Measurements from ENCODE around the gene GNAQ.

Gene GNAQ

DNA sequence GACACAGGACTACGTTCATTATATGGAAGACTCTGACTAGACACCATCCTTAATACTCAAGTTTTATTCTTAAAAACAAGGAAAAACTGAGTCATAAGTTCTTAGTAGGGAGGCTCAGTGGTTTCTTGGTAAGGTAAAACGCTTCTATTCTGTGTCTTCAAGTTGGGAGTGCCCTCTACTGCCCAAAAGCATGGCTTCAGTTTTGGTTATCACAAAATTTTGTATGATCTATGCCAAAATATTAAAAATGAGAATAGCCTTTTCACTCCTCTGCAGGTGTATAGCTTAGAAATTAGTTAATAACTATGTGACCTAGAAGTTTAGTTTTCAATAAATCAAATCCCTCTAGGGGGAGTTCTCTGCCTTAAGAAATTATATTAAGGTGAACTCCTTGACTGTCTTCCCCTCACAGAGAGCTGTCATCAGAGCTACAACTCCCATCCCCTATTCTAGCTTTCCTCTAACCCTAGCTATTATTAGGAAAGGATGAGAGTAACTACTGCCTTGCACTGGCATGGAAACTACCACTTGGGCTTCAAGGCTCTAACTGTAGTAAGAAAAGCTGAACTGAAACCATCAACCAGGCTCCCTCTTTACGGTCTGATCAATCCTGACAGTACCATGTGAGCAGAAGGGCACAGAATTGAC lies 189.7 kb downstream of the GNAQ start:
- DNase-seq, result no peak

DNA sequence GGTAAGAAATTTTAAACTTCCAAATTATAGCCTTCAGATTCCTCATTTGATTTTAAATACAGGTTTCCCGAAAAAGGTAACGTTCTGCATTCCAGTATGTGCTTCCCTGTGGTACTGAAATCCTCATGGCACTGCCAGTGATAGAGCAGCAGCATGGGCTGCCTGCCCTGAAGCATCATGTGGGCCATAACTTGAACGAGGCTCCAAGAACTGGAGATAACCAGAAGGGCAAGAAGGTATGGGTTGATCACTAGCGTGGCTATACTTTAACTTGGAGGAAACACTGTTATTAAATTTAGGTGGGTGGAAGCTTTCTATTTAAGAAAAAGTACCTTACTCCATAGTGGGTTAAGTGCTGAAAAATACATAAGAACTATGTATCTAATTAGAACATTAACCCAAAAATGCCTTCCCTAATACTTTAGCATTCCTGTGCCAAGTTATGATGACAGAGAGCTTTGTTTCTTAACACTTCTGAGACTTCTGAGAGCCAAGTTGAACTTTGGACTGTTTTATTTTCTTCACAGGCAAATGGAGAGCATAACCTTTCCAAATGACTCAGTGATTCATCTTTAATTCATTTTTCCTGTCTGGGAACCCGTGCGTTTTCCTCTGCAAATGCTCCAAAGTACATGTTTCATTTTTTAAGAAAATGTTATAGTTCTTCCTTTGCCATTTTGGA lies 192.0 kb downstream of the GNAQ start:
- peak; percentile 66 for DNase-seq

DNA sequence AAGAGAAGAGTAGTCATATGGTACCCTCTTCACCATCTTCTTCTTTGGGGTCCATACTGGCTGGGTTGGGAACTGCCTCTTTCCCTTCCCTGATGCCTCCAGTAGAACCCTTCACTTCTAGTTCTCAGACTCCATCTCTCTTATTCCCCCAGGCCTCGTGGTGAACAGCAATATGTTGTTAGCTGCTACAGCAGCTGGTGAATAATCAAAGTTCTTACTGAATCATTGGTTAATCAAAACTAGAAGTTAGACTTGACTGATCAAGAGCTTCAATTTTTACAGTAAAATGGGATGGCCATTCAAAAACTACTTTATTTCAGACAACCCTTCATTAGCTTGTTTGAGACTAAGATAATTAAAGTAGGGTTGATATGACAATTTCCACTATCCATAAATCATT lies 192.6 kb downstream of the GNAQ start:
- DNase-seq, result no peak

DNA sequence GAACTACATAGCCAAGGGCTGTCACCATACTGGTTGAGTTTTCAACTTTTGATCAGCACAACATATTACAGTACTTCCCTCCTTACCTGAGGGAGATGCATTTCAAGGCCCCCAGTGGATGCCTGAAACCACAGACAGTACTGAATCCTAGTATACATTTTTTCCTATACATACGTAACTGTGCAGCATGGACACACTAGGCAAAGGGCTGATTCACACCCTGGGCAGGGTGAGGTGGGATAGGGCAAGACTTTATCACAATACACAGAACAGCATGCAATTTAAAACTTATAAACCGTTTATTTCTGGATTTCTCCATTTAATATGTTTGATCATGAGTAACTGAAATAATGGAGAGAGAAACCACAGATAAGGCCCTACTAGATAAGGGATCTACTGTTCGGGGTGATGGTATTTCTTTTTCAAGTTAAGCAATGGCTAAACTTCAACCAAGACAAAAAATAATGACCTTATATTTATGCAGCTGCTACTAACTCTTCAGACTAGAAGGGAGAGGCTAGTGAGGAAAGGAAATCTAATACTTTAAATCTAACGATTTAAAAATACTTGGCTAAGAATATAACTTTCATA lies 196.6 kb downstream of the GNAQ start:
- DNase-seq, result no peak

DNA sequence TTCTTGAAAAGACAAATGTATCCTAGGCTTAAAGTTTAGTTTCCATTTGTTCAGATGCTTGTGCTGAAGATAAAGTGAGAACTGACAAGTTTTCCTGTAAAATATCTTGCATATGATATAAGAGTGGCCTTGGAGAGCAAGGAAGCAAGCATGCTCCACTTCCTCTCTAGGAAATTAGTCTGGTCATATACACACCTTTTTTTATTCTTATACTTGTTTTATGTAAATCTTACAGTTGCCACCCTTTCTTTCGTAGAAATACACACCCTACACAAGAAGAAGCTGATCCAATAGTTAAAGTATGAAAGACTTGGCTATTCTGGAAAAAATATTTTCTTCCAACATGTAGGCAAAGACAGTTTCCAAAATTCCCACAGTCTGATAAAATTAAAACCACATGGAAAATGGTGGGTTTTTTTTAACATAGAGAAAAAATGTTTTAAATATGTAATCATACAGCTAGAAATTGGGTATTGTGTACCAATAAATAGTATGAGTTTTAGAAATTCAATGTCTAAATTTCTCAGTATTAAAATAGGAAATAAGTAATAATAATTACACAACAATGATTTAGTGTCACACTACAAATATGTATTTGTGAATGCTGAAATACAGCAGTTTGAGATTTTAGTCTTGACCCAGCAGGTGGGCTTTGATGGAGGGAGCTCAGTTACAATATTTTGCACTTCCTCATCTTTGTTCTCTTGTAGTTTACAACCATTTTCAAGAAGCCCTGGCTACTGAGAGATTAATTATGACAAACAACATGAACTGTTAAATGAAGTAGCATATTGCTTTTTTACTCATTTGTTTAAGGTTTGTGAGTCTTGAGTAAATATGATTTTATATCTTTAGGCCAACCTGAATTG lies 197.8 kb downstream of the GNAQ start:
- DNase-seq, result peak; percentile 59

DNA sequence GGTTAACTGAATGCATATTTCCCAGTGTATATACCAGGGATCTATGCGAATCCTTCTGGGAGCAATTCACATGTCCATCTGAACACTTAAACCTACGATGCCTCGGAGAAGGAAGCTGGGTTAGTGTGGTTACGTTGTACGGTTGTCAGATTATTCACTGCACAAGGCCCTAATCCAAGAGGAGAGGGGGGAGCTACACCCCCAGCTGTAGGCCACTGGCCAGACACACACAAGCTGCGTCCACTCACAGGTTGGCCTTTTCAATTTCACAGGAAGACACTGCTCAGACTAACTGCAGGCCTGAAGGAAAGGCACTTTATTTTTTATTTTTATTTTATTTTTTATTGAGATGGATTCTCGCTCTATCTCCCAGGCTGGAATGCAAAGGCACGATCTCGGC lies 199.0 kb downstream of the GNAQ start:
- no peak for DNase-seq

DNA sequence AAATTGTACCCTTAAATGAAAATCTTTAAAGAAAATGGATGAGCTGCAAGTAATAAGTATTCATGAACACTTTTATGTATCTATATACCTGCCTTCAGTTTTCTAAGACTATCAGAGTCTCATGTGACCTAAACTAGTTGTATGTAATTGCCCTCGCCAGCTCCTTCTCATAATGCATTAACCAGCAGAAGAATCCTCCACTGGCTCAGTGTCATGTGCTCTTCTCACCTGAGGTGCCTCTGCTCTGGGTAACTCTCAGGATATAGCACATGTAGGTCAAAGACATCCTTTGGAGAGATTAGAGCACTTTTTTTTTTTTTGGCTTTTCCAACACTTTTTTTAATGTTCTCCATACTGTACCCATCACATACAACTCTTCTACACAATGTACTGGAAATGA lies 199.8 kb downstream of the GNAQ start:
- no peak for DNase-seq

DNA sequence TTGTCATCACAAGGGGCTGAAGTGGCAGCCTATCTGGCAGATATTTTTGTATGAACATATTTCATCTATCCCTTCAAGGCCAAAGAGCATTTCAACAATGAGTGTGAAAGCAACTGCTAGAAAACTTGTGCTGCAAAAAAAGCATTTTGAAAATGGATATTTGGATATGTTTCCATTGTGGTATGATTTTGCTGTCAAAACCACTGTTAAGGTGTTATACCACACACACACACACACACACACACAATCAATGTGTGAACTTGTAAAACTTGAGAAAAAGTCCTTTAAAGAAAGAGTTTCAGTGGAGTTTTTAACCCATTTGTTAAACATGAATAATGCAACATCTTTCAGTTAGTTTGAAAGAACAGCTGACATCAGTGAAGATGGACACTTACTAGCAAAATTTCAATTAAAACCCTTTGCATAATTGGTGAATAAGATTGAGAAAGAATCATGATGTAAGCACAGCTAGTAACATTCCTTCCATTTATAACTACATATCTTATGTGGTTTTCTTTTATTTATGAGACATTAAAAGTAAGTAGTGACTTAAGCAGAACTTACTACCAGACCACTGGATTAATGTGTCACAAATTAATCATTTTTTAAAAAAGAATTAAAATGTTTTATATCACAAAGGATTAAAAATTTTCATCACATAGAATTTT lies 200.9 kb downstream of the GNAQ start:
- DNase-seq, result no peak

DNA sequence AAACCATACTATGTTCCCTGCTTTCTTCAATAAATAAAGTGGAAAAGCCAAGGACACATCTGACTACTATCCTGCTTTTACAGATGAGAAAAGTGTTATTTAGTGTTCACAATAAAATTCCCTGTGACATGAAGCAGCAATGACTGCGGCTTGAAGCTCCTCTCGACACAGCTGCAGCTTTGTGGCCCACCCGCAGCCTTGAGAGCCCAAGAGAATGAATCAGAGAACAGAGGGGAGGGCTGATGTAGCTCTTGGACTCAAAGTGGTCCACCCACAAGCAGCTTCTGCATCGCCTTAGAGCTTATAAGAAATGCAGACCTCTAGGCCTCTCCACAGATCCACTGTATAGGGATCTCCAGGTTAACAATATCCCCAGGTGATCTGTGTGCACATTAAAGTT lies 202.2 kb downstream of the GNAQ start:
- peak; percentile 28 for DNase-seq

DNA sequence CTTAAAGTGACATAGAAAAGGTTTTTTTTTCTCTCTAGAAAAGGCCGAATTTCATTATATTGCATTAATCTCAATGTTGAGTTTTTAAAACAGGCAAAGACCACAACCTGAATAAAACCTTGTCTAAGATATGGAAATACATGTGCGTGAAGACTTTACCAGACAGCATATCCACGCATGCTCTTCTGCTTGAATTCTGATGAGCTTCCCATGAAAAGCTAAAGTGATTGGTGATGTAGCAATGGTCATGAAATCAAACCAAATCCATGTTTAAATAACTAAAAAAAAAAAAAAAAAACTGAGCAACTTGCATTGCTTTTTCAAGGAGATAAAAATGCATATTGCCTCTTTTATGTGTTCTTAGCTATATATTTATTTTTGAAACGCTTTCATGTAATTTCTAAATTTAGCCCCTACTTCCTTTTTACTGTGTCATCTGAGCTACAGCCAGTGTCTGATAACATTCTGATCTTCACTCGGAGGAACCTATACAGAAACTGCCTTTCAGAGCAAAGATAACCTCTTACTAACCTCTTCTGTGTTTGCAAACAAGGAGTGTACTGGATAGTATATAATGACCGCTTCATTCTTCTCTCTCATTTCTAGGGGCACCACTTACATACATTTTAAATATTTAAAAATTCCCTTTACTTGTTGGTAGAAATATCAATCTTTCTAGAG lies 204.4 kb downstream of the GNAQ start:
- peak; percentile 33 for DNase-seq

DNA sequence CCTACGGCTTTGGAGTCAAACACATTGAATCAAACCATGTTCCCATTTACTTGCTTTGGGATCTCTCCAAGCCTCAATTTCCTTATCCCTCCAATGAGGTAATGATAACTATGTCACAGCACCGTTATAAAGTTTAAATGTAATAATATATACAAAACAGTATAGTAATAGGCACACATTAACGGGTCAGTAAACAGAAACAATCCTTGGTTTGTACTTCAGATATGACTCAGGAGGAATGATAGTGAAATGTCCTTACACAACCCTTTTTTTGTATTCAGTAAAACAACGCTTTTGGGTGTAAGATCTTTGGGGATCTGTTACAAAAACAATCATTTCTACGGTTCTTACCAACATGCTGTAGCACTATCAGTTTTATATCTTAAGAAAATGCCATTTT lies 205.0 kb downstream of the GNAQ start:
- no peak for DNase-seq

DNA sequence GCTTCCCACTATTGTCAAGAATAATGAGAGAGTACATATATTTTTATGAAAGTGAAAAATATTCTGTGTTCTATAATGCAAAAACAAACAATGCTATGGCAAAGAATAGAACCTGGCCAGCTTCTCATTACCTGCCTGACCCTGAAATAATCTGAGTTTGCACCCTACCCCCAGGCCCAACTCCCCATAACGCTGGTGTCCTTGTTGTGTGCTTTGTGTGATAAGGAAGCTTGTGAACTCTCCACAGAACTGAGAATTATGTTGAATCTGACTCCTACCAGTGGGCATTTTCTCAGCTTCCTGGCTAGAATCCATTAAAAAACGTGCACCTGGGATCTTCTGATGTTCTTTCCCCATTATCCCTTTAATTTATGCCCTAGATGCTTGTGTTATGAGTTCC lies 205.5 kb downstream of the GNAQ start:
- no peak for DNase-seq

DNA sequence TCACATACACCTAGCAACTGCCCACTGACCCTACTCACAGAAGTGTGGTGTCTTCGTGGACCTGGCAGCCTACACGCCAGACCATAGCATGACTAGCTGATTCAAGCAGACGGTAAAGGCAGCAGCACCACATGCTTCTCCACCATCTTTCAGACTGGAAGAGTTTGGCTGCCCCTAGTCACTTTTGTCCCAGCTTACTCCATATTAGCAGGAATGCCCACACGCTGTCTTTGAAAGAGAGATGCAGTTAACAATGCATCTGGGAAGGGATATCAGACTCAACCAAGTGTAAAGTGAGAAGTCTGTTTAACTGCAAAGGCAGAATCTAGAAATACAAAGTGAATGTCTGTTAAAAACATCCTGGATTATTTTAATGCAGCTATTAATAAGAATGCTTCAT lies 206.2 kb downstream of the GNAQ start:
- no peak for DNase-seq

DNA sequence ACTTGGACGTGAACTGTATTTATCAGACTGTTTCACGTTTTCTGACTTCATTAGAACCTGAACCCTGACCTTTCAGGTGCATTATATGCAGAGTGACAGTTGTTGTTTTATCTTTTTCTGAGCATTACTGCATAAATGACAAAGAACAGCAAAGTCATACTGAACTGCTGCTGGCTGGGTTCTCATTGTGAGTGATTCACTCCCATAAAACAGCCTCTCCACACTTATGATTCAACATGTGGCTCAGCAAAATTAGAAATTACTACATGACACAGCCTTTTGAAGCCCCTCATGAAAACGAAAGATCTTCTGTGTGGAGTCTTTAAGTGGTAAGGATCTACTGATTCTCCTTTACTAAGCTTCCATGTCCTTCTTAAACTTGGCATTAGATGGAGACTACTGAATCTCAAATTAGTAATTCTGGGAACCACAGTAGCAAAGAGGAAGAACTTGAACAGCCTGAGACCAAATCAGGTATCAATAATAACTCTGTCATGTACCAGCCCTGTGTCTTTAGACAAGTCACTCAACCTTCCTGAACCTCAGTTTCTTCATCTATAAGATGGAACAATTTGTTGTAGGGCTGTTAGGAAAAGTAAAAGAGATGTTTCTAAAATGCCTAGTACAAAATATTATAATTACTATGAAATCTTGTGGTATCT lies 211.2 kb downstream of the GNAQ start:
- peak; percentile 74 for DNase-seq

DNA sequence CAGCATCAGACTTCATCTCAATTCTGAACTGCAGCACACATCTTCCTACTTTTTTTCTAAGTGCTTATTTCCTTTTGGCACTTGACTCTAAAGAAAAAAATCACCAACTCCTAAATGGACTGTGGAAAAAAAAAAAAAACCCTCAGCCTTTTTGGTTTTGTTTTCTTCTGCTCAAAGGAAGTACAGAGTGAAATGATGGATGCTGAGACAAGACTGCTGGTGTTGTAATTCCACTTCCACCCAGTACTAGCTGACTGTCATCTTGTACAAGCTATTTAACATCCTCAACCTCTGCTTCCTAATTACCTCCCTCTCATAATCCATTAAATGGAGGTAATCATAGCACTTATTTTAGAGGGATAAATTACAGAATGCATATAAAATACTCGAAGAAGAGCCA lies 212.0 kb downstream of the GNAQ start:
- DNase-seq, result no peak

DNA sequence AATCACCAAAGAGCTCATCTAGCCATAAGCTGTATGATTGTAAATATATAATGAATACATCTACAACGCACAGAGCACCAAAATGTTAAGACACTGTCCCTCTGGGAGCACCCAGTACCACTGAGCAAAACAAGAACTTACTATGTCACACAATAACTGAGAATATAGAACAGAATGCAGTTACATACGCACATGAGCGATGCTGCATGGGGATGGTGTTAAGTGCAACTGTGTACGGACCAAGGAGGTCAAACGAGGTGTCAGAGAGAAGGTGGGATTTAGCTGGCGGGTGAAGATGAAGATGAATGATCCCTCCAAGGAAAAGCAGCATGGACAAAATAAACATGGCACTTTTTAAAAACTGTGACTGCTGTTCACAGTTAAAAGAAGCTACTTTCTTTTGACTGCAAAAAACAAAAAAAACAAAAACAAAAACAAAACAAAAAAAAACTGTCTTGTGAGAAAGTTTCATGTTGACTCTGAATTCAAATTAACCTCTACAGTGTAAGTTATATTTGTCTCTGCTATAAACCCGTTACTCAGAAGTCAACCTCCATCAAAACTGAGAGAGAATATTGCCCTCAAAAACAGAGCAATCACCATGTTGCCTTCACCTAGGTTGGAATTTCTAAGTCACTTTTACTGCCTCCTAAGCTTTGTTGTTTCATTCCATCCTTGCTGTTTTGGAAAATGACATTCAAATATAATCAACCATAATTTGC lies 213.9 kb downstream of the GNAQ start:
- DNase-seq, result no peak

DNA sequence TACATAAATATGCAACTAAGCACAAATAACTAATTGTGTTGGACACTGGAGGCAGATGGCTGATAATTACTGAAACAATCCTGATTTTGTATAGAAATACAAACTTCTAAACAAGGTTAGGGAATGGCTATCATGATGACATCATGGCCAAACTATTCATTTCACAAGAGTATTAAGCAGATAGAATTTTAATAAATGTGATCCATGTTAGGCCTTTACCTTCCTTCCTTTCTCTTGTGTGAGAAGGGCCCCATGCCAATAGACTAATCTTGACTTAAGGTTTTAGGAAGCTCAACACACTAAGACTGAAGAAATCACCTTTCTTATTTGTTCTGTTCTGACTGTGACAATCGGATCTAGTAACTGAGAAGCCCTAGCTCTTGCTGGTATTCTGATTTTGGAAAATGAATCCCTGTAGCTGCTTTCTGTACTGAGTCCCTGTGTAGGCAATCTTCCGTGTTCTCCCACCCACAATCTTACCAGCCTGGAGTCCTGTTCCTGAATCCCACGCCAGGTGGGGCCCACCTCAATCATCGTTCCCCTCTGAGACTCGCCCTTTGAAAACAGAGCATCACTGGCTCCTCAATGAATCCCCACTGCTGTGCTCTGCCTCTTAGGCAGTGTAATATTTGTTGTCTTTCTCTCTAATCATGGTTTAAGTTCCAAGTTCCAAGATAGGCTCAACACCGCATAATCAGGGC lies 214.8 kb downstream of the GNAQ start:
- DNase-seq, result no peak

DNA sequence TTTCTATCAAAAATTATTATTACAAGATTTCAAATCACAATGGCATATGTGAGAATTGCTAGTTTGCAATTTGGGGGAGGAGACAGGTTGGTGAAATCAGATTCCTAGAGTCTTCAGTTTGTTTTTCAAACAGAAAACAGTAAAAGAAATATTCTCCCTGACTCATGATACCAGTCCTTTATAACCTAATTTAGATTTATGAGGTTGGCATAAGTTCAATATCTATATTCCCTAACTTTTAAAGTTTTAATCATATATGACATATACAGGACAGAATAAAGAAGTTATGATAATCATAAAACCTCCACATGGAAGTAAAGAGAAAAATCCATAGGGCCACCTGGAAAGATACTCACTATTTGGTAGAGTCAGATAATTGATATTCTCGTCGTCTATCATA lies 216.4 kb downstream of the GNAQ start:
- DNase-seq, result no peak

DNA sequence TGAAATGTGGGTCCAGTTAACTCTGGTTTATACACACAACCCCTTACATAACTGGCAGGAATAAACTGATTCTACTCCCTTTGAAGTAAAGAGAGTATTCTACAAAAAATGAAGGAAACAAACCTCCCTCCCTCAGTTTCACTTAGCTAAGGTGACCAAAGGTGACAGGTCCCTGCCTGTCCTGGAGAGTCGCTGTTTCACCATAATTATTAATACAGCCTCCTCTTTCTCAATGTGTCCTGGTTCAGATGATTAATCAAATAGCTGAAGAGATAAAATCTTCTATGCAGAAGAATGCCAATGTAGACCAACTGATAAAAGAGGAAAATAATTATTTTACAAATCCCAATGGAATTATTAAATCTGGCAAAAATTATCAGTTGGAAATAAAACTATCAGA lies 219.8 kb downstream of the GNAQ start:
- DNase-seq, result no peak

DNA sequence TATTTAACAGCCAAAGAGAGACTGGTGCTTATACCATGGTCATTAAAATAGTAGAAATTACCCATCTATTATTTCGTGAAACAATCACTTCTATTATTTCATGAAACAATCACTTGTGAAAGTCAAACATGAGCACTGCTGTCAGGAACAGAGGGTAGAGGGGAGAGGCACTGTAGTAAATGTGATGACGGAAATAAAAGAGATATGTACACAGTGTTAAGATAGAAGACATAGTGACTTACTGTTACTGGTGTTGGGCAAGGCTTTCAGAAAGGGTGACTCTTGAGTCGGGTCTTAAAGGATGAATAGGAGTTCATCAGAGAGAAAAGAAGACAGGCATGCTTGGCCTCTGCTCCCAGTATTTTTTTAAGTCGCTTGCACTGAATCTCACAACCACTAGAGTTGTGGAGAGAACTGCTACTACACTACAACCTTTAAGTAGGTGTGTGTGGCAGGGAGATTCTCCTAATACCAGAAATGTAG lies 220.9 kb downstream of the GNAQ start:
- no peak for DNase-seq
